ENCODE data around the gene SP100. TPM values are rescaled to one million over a fixed set of nuclear protein-coding genes. Genes with fewer than 3 reads are reported as not detected.

The SP100 gene
- total RNA-seq, 2 donors from 2014 or later = 125 to 193 TPM

DNA sequence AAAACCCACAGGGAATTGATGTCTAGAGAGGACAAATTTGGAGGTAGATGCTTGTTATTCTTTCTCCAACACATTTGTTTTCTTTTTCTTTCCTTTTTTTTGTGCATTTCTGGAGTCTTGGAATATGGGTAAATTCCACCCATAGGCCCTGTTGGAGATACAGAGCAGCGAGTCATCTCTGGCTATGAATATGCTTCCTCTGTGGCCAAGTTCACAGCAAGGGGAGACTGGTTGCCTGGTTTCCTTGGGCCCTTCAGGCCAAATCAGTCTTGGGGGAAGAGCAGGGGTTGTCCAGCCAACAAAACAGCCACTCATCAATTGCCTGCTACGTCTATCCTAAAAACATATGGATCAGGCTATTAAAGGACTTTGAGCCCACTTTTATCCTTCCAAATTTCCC, 27.5 kb downstream of the SP100 start:
- DNase-seq (ENCODE audit: low spot score) (no peak), ATAC-seq (ENCODE audit: insufficient number of reproducible peaks, low FRiP score, low read depth) (no peak)
- peaks cover 39 to 43% of the 10 kb centered on the region in 2 donors for H3K4me1 ChIP-seq (ENCODE audit: control insufficient read depth in 1 of 2, low read depth in 2 of 2)
- peak overlapping the region in 1 of 2 donors; percentile 43 for H3K27ac ChIP-seq
- H3K4me3 ChIP-seq = no peak overlapping the region
- peaks cover 25% of the 10 kb centered on the region for H3K36me3 ChIP-seq
- H3K9me3 ChIP-seq = no peaks in the 10 kb centered on the region
- H3K27me3 ChIP-seq (replicated peaks; ENCODE audit: insufficient read depth) = no peaks in the 10 kb centered on the region
- TF ChIP-seq, protein P1, sequence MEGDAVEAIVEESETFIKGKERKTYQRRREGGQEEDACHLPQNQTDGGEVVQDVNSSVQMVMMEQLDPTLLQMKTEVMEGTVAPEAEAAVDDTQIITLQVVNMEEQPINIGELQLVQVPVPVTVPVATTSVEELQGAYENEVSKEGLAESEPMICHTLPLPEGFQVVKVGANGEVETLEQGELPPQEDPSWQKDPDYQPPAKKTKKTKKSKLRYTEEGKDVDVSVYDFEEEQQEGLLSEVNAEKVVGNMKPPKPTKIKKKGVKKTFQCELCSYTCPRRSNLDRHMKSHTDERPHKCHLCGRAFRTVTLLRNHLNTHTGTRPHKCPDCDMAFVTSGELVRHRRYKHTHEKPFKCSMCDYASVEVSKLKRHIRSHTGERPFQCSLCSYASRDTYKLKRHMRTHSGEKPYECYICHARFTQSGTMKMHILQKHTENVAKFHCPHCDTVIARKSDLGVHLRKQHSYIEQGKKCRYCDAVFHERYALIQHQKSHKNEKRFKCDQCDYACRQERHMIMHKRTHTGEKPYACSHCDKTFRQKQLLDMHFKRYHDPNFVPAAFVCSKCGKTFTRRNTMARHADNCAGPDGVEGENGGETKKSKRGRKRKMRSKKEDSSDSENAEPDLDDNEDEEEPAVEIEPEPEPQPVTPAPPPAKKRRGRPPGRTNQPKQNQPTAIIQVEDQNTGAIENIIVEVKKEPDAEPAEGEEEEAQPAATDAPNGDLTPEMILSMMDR (IDR thresholded peaks at IDR 0.05) = no peak

DNA sequence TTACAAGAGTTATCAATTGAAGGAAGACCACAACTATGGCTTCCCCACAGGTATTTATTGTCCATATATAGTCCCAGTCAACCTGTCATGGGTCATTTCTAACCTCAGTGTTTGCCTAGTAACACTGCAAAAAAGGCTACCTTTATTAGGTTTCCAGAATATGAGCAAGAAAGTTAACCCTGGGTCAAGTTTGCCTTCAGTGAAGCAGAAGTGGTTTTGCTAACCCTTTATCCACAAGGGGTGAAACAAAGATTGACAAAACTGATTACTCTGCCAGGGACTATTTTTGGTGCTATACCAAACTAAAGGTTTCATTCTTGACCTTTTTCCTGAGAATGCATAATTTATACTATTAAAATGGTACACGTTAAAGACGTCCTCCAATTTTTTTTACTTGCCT, 28.8 kb downstream of the SP100 start:
- ATAC-seq (ENCODE audit: insufficient number of reproducible peaks, low FRiP score, low read depth) (no peak), DNase-seq (ENCODE audit: low spot score) (no peak)
- Histone ChIP-seq H3K4me3 (no peak overlapping the region), H3K27ac (no peak overlapping the region), H3K9me3 (no peaks in the 10 kb centered on the region), H3K27me3 (replicated peaks; ENCODE audit: insufficient read depth) (no peaks in the 10 kb centered on the region), H3K36me3 (peaks cover 37% of the 10 kb centered on the region), H3K4me1 (ENCODE audit: control insufficient read depth in 1 of 2, low read depth in 2 of 2) (peaks cover 30 to 35% of the 10 kb centered on the region in 2 donors)
- TF ChIP-seq, protein P1 (IDR thresholded peaks at IDR 0.05) = no peak

DNA sequence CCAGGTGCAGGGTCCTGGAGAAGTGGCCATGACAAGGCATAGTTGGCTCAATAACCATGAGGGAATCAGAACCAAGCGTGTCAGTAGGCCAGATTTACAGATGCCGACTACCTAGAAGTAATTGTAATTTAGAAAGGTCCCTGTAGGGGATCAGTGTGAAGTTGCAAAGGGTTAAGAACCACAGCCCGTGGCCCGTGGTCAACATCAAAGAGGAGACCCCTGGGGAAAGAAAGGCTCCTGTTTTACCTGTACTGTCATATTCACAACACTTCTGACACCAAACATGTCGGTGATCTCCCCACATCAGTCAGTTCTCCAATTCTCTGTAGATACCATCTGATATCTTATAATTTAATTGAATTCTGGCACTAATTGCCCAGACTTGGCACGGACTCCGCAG, 31.0 kb downstream of the SP100 start:
- TF ChIP-seq, protein P1 (IDR thresholded peaks at IDR 0.05) = no peak
- Histone ChIP-seq H3K4me3 (no peak overlapping the region), H3K36me3 (peaks cover 44% of the 10 kb centered on the region)

DNA sequence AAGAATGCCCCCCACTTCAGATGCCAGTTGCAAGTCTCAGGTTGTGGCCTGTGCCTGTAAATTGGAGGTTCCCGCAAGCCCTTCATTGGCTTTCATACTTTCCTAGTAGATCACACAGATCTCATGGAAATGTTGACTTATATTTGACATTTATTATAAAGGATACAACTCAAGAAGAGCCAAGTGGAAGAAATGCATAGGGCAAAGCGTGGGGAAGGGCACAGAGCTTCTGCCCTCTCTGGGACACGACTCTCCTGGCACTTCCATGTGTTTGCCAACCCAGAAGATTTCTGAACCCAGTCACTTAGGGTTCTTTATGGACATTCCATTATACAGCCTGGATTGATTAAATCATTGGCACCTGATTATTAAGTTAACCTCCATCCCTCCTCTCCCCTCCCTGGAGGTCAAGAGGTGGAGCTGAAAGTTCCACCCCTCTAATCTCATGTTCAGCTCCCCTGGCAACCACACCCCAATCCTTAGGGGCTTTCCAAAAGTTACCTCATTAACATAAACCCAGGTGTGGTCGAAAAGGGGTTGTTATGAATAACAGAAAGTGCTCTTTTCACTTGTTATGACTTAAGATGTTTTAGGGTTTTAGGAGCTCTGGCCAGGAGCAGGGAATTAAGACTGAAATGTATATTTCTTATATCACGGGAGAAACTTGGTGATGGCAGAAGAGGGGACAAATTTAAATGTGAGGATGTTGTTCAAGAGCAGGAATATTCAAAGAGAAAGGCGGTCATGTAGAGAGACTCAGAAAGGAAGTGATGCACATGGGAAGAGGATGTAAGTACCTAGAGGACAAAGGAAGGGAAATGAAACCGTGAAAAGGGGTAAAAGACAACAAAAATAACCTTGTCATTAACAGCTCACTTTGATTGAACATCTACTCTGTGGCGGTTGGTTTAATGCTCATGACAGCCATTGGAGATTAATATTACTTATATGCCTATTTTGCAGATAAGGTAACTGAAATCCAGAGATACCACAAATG, 31.8 kb downstream of the SP100 start:
- ATAC-seq (ENCODE audit: insufficient number of reproducible peaks, low FRiP score, low read depth) (no peak), DNase-seq (ENCODE audit: low spot score) (no peak)
- Histone ChIP-seq H3K4me1 (ENCODE audit: control insufficient read depth in 1 of 2, low read depth in 2 of 2) (peaks cover 8 to 13% of the 10 kb centered on the region in 2 donors), H3K27me3 (replicated peaks; ENCODE audit: insufficient read depth) (no peaks in the 10 kb centered on the region), H3K4me3 (no peak overlapping the region), H3K36me3 (peaks cover 49% of the 10 kb centered on the region), H3K27ac (no peak overlapping the region), H3K9me3 (no peaks in the 10 kb centered on the region)
- TF ChIP-seq, protein P1 (IDR thresholded peaks at IDR 0.05) = no peak

More for the DNA sequence above, 31.0 kb downstream of the SP100 start:
- Histone ChIP-seq H3K27me3 (replicated peaks; ENCODE audit: insufficient read depth) (no peaks in the 10 kb centered on the region), H3K9me3 (no peaks in the 10 kb centered on the region), H3K4me1 (ENCODE audit: control insufficient read depth in 1 of 2, low read depth in 2 of 2) (peaks cover 15 to 18% of the 10 kb centered on the region in 2 donors), H3K27ac (no peak overlapping the region)
- no peak for ATAC-seq (ENCODE audit: insufficient number of reproducible peaks, low FRiP score, low read depth)
- DNase-seq (ENCODE audit: low spot score) = no peak

DNA sequence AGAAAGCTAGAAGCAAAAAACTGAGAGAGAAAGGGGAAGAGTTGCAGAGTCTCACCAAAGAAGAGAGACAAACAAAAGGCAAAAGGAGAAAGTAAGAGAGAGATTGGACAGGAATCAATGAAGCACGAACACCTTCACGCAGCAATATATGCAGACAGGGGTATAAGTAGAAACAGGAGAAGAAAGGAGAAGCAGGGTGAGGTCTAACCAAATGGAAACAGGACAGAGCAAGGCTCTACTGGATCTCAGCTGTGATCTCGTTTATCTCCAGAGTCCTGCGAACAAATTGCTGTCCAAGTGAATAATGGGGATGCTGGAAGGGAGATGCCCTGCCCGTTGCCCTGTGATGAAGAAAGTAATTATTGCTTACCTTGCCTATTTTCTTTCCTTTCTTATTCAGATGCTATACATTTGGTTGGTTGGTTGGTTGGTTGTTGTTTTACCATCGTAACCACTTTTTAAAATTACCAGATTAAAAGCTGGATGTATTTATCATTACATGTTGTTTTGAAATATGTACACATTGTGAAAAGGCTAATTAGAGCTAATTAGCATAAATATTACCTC, 34.0 kb downstream of the SP100 start:
- no peak overlapping the region for H3K27ac ChIP-seq
- H3K27me3 ChIP-seq (replicated peaks; ENCODE audit: insufficient read depth) = no peaks in the 10 kb centered on the region
- DNase-seq (ENCODE audit: low spot score) (no peak), ATAC-seq (ENCODE audit: insufficient number of reproducible peaks, low FRiP score, low read depth) (no peak)
- H3K4me1 ChIP-seq (ENCODE audit: control insufficient read depth in 1 of 2, low read depth in 2 of 2) = no peaks in the 10 kb centered on the region
- no peaks in the 10 kb centered on the region for H3K9me3 ChIP-seq
- H3K36me3 ChIP-seq = peaks cover 42% of the 10 kb centered on the region
- TF ChIP-seq, protein P1 (IDR thresholded peaks at IDR 0.05) = no peak
- no peak overlapping the region for H3K4me3 ChIP-seq
